GM21423 (cell line): Measurements from ENCODE around the gene PHF1.

Source experiments
- ATAC-seq: cut with Tn5 transposase; IDR thresholded peaks from one replicate; pipeline ENCODE4 v1.9.1; 2021; ENCODE audit warnings: mild to moderate bottlenecking, moderate library complexity; ENCODE audit not compliant: unreplicated experiment

The PHF1 gene

DNA sequence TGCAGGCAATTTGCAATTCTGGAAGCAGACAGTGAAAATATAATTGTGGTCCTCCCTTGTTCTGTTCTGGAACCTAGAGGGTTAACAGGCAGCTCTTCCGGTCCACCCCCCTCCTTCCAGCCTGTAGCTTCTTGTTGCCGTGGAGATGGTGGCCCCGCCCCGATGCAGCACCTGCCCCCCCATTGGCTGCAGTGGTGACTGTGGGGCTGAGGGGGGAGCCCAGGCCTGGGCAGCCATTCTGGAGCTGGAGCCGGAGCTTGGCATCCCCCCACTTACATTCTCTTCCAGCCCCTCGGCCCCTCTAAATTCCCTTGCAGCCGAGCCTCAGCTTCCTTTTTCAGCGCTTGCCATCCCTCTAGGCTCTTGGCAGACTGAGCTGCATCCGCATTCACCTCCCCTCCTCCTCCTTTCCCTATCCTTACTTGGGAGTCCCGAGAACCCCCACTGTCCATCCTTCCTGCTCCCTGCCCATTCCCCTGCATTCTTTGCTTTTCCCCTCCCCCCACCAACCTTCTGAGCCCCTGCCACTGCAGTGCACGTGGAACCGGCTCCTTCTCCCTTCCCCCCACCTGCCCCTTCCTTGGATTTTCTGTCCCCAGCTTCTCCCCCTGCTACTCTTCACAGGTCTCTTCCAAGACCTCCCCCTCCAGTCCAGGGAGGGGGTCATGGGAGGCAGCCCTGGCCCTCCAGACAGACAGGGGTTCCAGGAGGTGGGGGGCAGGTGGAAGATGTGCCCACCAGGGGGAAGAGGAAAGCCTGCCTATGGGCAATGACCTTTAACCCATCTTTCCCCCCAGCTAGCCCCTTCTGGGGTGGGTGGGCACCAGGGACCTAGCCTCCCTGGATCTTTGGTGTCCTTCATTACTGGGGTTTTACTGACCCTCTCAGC is 20.4 kb downstream of the PHF1 start:
- no peak for ATAC-seq

GRCh38 chr6:33431880-33432541 is 21.2 kb downstream of the PHF1 start:
- ATAC-seq: no peak

- ATAC-seq: no peak
Measured at GRCh38 chr6:33432546-33432945, 21.7 kb downstream of the PHF1 start.

GRCh38 chr6:33433001-33433543 is 22.3 kb downstream of the PHF1 start:
- no peak for ATAC-seq

- no peak for ATAC-seq
Measured at GRCh38 chr6:33433544-33434191, 22.9 kb downstream of the PHF1 start.

- ATAC-seq: no peak
Measured at GRCh38 chr6:33434961-33435360, 24.1 kb downstream of the PHF1 start.

- ATAC-seq: no peak
Measured at GRCh38 chr6:33437666-33438065, 26.9 kb downstream of the PHF1 start.

GRCh38 chr6:33438978-33439594 is 28.3 kb downstream of the PHF1 start:
- no peak for ATAC-seq

- ATAC-seq: no peak
Measured at GRCh38 chr6:33439956-33440648, 29.3 kb downstream of the PHF1 start.

GRCh38 chr6:33440649-33441309 is 30.0 kb downstream of the PHF1 start:
- no peak for ATAC-seq

- ATAC-seq: no peak
Measured at GRCh38 chr6:33441457-33441856, 30.6 kb downstream of the PHF1 start.

GRCh38 chr6:33442283-33442682 is 31.5 kb downstream of the PHF1 start:
- ATAC-seq: no peak

- ATAC-seq: no peak
Measured at GRCh38 chr6:33443025-33443424, 32.2 kb downstream of the PHF1 start.

GRCh38 chr6:33443619-33444504 is 33.0 kb downstream of the PHF1 start:
- ATAC-seq: no peak

DNA sequence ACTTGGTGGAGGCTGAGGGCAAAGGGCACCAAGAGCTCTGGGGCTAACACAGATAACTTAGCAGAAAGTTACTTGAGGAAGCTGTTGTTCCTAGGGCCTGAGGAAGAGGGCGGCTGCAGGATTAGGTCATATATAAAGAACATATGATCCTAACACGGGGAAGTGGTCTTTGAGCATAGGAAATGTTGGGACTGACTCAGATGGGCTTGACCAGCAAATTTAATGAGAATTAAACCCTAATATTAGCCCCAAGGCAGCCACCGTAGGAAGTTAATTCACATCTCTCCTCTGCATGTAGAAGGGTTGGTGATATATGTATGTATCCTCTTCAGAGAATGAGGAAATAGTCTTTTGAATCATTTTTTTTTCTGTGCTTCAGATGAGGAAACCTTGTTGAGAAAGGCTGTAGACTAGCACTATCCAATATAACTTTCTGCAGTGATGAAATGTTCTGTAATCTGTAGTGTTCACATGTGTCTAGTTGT is 34.3 kb downstream of the PHF1 start:
- ATAC-seq: no peak

GRCh38 chr6:33446356-33446755 is 35.5 kb downstream of the PHF1 start:
- ATAC-seq: no peak

DNA sequence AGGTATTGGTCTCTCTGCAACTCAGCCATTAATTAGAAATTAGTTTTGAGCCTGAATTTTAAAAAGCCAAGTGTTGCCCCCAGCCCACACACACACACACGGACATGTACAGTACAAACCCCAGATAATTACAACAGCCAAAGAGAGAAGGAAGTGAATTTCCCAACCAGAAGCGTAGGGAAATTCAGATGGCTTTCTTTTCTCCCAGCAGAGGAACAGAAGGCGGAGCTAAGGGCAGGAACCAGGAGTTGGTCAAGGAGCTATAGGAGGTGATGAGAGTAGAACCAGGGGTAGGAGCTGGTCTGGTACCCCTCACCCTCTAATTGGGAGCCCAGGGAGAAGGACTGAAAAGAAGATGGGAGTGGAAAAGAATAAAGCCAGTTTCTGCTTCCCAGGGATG is 39.6 kb downstream of the PHF1 start:
- no peak for ATAC-seq

- ATAC-seq: no peak
Measured at GRCh38 chr6:33451606-33452005, 40.8 kb downstream of the PHF1 start.

DNA sequence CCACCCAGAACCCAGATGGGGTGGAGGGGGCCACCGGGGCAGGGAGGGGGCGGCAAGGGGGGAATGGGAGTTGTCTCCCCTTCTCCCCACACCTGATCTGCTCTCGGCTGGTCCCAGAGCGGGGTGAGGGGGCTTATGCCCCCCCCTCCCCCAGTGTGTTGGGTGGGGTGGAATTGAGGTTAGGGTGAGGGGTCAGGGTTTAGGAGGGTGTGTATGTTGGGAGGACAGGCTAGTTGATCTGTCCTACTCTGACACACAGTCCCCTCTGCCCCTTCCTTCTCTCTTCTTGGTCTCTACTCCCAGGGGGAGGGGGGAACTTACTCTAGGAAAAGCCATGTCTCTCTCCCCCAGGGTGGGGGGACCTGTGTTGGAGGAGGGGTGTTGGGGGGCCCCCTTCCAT is 41.7 kb downstream of the PHF1 start:
- no peak for ATAC-seq
